Measurements from ENCODE around the gene FBXO44.

DNA sequence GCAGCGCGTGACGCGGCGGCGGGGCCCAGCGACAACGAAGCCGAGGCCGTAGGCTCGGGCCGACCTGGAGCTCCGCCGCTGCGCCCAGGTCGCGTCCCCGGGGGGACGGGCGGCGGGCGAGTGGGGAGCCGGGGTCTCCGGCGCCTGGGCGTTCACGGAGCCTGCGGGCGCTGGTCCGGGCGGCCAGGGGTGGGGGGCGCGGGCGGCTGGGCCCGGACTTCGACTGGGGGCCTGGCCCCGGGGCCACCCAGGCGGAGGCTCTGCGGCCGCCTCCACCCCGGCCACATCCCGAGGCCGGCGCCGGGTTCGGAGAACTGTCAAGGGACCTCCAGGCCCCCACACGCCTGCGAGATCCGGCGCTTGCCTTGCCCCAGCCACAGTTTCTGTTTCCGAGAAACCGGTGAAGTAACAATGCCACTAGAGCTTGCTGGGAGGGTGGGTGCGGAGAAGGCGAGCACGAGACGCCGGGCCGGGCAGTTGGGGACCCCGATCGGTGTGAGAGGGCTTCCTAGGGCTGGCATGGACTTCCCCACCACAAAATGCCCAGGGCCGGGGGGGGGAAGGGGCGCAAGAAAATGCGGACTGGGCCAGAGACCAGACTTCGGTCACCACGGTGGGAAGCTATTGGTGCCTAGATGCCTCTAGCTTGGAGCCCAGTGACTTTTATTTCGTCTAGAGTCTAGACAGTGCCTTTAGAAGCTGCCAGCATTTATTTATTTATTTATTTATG is 9.8 kb downstream of the FBXO44 start:
- TF ChIP-seq CTCF (IDR thresholded peaks at IDR 0.05; ENCODE audit: insufficient read depth, low read length) (no peak), REST (IDR thresholded peaks at IDR 0.05; ENCODE audit: insufficient replicate concordance, low read depth) (no peak)

Measured in HL-60 (cell line).